ENCODE measurements around the gene AP5Z1.

GRCh38 chr7:4781366-4782069 lies 6.1 kb downstream of the AP5Z1 start:
- TF ChIP-seq CTCF (IDR thresholded peaks at IDR 0.05; ENCODE audit: insufficient read depth, low read length) (no peak), REST (IDR thresholded peaks at IDR 0.05; ENCODE audit: insufficient replicate concordance, low read depth) (no peak), POLR2AphosphoS5 (IDR thresholded peaks at IDR 0.05; ENCODE audit: low read depth) (no peak)
